Measurements from ENCODE around the gene TASL. TPM values are rescaled to one million over a fixed set of nuclear protein-coding genes. Genes with fewer than 3 reads are reported as not detected.

The TASL gene, protein sequence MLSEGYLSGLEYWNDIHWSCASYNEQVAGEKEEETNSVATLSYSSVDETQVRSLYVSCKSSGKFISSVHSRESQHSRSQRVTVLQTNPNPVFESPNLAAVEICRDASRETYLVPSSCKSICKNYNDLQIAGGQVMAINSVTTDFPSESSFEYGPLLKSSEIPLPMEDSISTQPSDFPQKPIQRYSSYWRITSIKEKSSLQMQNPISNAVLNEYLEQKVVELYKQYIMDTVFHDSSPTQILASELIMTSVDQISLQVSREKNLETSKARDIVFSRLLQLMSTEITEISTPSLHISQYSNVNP
- total RNA-seq (2022; extraction: Qiagen RNA extraction), result not detected in 5 replicates

DNA sequence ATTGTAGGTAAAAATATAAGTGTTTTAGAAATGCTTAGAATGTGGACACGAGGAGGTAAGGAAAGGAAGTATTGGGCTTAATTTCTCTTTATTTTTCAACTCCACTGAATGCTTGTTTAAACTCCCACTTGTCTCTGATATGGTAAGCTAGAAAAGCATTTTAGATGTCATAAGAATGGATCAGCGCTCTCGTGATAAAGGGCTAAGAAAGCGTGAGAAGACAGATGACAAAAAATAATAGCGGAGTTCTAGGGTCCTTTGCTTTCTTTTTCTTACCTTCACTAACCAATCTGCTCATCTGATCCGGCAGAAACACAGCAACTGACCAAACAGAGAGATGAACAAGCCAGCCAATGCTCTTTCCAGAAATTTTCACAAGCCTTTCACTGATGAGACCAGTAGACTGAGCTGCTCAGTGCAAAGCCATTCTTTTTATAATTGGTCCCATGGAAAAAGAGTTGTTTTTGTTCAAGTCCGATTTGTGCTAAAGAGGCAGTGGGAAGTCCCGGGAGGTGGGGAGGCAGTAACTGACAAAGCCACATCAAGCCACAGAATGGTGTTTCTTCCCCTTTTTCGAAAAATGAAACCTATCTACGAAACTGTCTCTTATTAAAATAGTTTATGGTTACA, at the start of gene TASL:
Gene TASL, minus strand, starts transcription at position 405 of the 630 bp plus-strand sequence. CDS start 17,411 bp downstream, outside the sequence.

Other genes with a start within 250 kb of the TASL start
- gene GK, start 75.7 kb upstream of the TASL start, total RNA-seq (2022; extraction: Qiagen RNA extraction), result 1.6 to 3.0 TPM (median 2.2 TPM) in 5 replicates